Stimulated activated CD8-positive, alpha-beta memory T cell treated with anti-CD3 and anti-CD28 coated beads, Interleukin-7, amount 100 ng/mL, for 4 hours (primary cell): ENCODE measurements around the gene CIB4.

Experiments
- DNase-seq, 2 donors: peaks; one replicate each; pipeline ENCODE4 v3.0.0-alpha.2; 2020; ENCODE audit warnings: low read depth in 2 of 2

The CIB4 gene

GRCh38 chr2:26581991-26582842 lies 58.9 kb downstream of the CIB4 start:
- DNase-seq: no peak

- DNase-seq: no peak
Observed at GRCh38 chr2:26581266-26581990, 59.7 kb downstream of the CIB4 start.

DNA sequence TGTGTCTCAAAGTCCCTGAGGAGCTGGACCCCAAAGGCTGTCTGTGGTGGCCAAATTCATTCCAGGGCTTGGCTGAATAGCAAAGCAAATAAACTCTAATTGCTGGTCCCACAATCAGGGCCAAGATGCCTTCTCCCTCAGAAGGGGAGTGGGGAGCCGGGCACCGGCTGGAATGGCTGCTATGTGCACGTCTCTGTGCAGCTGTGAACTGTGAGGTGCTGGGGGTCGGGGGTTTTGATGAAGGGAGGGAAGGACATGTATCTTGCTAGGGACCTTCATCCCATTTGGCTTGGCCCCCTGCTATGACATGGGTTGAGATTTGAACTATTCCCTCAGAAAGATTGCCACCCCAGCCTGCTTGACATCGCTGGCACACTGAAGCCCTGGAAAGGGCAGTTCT lies 60.4 kb downstream of the CIB4 start:
- DNase-seq: no peak

DNA sequence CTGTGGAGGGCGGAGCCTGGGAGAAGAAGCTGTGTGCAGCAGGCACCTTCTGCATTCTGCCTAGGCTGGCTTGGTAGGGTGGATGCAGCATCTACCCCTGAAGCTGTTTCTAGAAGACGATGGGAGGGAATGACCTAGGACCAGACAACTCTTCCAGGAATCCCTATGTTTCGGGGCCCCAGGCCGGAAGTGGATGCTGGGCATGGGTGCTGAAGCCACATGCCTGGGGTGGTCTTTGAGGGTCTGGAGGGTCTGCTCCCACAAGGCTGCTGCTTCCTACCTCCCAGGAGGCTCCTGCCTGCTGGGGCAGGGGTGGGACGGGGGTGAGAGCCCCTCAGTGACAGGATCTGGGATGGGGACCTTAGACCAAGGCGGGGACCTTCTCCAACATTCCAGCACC lies 61.0 kb downstream of the CIB4 start:
- no peak for DNase-seq

DNA sequence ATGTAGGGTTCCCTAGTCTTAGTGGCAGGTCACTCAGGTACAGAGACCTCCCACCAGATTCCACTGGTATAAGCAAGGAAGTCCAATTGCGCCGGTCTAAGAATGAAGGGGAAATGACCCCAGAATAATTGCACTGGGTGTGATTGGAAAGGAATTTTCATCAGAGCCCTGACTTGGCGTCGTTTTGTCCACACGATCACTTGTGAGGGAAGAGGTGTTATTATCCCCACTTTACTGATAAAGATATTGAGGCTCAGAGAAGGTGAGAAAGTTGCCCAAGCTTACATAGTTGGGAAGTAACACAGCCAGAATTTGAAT lies 61.5 kb downstream of the CIB4 start:
- no peak for DNase-seq

DNA sequence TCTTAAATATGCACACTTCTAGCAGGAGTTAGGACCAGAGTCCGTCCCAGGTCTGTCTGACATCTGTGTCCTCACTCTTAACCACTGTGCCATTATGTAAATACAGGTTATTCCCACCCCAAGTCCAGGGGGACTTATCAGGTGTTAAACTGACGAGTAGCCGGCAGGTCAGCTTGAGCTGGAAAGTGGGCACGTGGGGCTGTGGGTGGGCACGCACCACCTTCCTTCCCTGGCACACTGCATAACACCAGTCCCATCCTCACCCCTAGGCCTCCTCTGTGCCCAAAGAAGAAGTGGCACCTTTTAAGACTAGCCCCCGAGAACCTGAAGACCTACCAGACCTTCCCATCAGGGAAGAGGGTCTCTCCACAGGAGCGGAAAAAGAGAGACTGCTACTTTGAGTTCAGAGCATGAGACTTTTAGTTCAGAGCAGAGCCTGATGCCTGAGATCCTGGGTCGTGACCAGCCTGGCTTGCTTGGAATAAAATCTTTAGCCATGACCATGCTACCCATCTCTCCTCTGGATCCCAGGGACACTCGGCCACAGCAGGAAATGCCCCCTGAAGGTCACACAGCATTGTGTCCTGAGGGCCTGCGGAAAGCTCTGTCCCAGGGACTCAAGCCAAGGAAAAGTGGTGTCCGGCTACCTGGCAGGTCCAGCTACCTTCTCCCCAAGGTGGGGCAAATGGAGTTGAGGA lies 62.0 kb downstream of the CIB4 start:
- DNase-seq: no peak

GRCh38 chr2:26578581-26578980 lies 62.6 kb downstream of the CIB4 start:
- DNase-seq: no peak

GRCh38 chr2:26578113-26578458 lies 63.1 kb downstream of the CIB4 start:
- no peak for DNase-seq

- peak; percentile 12 to 38 for DNase-seq
Observed at GRCh38 chr2:26577442-26578112, 63.6 kb downstream of the CIB4 start.

DNA sequence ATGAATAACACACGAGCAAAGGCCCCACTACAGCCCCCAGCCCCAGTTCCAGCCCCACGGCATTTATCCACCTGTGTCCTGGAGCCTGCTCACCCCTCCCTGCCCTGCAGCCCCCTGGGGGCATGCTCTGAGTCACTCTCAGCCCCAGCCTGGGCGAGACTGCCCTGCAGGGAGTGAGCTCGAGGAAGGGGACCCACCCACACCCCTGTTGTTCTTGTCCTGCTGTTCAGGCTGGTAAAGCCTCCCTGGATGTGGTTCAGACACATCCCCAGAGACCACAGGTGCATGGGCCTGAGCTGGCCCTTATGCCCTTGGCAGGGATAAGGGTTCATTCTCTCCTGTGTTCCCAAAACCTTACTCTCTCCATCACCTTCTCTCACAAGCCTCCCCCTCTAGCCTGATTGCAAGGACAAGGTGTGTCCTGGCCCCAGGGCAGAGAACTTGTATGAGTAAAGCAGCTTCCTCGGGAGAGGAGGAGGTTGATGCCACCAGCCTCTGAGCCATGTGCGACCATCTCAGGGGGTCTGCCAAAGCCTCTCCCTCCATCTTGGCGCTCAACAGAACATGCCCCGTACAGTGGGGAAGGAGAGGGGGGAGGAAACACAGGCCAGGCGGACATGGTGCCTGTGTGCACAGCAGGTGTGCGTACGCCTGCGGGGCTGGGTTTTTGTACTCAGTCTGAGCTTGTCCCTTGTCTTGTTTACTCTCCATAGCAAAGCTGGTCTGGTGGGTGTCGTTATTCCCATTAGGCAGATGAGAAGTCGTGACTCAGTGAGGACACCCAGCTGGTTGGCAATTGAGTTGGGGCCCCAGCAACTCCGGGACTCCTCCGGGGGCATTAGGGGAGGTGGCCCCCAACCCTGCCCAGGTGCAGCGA lies 64.4 kb downstream of the CIB4 start:
- DNase-seq: no peak

DNA sequence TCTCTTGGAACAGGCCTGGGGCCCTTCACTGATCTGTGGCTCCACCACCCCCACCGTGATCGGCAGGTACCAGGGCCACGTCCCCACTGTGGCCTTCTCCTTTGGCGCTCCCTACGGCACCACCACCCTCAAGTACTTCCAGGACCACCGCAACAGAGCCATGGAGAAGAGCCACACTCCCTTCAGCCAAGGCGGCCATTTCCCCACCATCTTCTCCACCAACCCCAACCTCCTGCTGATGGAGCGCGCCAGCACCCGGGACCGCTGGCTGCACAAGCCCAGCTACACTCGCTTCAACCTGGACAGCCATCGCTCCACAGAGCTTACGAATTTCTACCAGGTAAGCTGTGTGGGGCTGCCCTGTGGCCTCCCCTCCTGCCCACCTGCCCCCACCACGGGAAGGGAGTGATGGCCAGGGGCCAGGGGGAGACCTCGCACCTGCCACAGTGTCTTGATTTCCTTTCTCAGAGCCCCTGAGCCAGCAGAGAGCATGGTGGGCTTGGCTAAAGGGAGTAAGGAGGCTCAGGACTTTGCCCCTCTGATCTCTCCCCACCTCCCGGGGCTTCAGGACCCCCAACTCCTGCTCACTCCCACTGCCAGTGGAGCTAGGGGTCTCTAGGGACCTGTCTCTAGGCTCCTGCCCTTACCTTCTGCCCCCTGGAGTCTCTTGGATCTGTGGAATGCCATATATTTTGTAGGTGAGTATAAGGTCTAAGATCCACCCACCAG lies 65.2 kb downstream of the CIB4 start:
- no peak for DNase-seq

DNA sequence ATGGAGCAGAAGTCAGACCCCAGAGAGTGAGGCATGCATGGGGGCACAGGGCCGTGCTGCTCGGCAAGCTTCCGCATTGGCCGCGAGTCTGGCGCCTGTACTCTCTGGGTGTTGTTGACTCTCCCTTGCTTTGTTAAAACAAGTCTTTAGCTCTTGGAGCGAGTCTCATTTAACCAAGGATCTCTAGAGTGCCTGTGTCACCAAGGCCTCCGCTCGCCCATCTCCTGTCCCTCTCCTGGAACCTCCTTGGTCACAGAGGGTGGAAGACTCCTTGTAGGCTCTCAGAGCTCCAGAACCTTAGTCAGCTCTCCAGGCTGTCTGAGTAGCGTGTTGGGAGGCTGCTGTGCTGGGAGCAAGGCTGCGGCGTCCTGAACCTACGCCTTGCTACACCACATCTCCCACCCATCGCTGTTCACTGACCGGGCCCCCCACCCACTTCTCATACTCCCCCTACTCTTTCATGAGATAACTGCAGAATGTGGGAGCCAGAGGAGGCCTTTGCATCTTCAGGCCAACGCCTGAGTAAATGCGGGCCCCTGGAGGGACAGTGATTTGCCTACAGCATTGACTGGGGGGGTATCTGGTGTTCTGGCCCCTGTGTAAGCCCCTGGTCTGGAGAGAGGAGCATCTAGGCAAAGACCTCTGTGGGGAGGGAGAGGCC lies 66.1 kb downstream of the CIB4 start:
- no peak for DNase-seq

GRCh38 chr2:26574066-26574899 lies 66.9 kb downstream of the CIB4 start:
- no peak for DNase-seq

DNA sequence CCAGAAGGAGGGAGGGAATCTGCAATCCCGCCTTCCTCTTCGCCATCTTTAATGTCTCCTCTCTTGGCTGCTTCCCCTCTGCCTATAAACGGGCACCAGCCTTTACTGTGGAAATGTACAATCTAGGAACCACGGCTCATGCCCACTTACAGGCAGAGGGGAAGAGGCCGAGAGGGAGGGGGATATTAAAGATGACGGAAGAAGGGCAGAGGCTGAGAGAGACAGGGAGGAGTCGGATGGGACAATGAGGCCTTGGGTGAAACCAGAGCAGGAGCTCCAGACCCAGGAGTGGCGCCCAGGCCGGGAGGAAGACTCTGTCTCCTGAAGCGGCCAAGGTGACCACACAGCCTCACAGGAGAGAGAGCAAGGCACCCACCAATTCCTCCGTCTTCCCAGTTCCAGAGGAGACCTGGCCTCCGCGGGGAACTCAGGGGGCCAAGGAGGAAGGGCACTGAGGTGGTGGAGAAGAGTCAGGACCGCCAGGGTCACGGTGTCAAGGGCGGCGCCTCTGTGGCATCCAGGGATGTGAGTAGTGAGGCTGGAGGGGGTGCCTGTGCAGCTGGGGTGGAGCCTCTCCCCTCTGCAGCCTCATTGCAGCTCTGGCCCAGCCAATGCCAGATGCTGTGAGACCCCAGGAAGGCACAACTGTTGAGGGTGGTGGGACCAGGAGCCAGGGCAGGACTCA lies 67.8 kb downstream of the CIB4 start:
- no peak for DNase-seq

DNA sequence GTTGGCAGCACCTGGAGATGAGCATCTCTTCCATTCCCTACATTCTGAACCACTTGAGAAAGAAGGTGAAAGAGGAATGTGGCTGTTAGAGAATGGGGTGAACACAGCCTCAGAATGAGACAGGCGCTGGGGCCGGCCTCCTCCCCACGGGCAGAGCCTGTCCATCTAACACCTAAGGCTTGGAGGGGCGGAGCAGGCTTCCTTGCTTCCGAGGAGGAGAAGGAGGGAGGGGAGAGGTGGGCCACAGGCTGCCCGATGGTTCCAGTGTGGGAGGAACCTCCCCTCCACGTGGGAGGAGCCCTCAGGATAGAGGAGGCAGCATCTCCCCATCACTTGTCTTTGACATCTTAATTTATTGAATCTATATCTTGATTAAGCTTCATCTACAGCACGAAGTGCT lies 68.6 kb downstream of the CIB4 start:
- no peak for DNase-seq

DNA sequence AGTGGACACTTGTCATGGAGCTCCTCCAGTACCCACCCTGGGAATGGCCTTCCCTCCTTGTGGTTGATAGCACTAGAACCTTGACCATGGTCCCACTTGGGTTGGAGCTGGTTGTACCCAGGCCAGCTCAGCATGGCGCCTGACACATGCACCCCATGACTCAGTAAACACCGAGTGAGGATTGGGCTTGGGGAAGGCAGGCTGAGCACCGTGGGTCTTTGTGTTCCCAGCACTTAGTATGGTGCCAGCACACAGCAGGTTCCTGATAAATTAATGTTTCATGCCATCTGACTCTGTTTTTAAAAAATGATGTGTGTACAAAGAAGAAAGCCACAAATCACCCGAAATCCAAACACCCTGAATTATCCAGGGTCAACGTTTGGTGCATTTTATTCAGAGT lies 69.8 kb downstream of the CIB4 start:
- no peak for DNase-seq

GRCh38 chr2:26570083-26570430 lies 71.1 kb downstream of the CIB4 start:
- DNase-seq: no peak

DNA sequence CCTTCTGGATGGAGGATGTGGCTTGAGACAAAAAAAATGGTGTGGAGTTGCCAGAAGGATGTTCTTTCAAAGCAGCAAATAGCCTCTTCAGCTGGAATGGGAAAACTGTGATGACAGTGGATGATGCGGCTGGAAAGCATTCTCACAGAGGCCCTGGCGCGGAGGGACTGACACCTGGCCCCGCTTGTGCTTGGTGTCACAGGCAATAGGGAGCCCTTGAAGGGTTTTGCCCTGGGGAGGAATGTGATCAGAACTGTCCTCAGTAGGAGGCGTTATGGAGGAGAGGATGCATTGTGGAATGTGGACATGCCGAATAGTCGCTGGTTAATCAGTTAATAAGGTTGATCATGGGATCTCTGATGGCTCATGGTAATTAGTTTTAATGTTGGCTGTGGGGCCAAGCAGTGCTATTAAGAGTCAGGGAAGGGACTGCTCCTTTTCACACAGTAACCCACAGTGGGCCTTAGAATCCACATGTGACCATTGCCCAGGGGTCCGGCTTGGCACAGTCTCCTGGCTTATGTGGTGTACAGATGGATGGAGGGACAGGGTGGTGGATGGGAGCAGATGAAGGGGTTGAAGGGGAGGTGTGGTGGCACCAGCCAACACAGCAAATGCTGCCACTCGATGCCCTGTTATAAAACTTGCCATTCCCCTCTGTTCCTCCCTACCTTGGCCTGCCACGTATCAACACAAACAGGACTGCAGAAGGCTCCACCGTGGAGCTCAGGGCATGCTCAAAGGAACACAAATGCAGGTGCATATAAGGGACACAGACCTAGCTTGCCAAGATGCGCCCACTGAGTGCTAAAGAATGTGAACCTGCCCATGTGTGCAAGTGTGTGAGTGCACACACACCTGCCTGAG lies 71.7 kb downstream of the CIB4 start:
- DNase-seq: no peak
